ENCODE measurements around the gene NUP205.

Gene NUP205
- total RNA-seq: 102 to 106 reads per million in 2 donors

DNA sequence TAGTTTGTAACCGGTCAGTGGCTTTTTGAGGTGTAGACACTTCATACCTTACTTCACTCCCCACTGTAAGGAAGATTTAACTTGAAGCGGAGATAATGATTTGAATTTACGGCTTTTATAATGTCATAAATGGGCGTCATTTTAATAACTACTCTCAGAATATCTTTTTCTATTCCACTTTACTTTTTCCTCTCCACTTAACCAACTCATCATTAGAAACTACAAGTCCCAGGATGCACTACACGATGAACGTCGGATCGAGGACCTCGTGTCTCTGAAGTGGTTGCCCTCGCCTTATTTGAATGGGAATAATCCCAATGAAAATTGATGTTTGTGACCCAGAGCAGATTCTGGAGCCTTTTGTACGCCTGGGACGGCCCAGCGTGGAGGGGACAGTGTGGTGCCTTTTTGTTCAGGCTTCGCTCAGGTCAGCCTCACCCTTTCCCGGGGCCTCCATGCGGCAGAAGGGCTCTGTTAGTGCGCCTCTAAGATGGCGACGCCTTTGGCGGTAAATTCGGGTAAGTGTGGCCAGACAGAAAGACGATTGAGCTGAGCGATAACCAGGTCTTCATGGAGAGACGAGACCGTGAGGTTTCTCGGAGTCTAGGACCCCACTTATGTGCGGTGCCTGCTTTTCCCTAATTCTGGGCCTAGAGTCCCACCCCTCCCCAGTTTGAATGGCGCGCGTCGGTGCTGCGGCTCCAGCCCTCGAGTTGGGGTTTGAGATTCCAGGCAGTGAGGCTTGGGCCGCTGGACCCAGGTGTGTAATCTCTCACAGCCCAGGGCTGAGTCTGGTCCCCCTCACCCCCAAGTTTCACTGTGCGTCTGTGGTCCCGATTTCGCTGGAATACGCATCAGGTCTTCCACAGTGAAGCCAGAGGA is at the start of gene NUP205:
Gene NUP205, plus strand, starts transcription at position 463 of the 882 bp plus-strand sequence. Its CDS starts 28 bp downstream, at position 491.
- peak; percentile 38 to 89 (median 63) for DNase-seq

GRCh38 chr7:135508883-135509588 is 48.7 kb upstream of the NUP205 start:
- DNase-seq: peak in 3 of 5 experiments; percentile 6 to 68 (median 21)

DNA sequence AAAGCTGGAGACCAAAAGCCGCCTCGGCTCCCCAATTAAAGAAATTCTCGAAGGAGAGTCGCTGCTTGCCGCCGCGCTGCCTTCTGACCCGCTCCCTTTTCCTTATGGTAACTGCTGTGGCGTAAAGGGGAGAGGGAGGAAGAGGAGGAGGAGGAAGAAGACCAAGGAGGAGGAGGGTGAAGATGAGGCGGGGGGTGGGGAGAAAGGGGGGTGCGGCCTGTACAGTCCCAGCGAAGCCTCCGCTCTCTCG is 48.2 kb upstream of the NUP205 start:
- no peak for DNase-seq

DNA sequence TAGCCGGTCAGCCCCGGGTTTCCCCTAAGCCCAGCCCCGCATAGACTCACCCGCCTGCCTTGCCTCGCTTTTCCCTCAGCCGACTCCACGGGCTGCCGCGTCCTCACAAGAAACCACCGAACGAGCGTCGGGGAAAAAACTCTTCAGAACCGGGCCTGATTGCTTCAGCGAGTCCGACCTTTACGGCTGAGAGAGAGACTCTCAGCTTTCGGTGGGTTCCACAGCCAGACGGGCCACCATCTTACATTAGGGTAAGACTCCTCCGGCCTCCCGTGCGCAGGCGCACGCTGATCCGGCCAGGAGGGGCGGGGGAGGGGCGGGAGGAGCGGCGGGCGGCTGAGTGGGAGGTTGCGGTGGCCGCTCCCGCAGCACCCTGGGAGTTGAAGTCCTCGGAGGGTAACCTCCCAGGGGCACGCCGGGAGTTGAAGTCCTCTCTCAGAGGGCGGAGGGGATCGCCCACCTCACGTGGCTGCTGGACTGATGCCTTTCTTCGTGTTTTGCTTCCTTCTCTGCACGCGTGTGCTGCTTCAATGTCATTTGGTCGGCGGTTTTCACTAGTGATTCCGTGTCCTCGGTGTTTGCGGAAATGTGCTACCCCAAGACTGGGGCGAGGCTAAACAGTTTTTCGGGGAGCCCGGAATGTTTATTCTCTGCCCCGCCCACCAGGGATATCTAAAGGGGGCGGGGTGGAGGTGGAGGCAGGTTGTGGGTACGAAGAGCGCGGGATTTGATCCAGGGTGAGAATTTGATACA is 47.7 kb upstream of the NUP205 start, which contains the start of gene CNOT4:
Gene CNOT4, minus strand, starts transcription at position 264 of the 753 bp plus-strand sequence. CDS start 71,771 bp downstream, outside the sequence.
- DNase-seq: peak; percentile 91 to 98 (median 96)

DNA sequence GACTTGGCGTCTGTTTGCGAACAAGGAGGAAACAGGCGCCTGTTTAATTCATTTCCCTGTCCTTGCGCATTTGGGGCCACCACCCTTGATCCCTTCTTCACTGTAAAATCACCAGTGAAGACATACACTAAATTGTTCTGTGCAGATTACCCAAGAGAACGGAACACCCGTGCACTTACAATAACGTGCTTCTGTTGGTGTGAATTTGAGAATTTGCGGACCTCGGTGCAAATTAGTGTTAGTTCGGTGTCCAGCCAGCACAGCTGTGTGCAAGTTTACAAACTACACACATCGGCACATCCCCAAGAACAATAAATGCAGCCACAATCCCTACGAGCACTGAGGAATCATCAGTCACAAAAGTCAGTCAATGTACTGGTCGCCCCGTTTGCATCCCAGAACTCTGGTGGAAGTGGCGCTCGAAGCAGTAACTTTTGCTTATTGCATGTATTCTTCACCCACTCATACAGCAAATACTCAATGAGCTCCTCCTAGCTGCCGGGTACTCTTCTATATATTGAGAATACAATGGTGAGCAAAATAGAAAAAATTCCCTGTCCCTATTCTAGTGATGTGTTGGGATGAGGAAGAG is 47.0 kb upstream of the NUP205 start:
- DNase-seq: peak in 1 of 5 experiments; percentile 3

DNA sequence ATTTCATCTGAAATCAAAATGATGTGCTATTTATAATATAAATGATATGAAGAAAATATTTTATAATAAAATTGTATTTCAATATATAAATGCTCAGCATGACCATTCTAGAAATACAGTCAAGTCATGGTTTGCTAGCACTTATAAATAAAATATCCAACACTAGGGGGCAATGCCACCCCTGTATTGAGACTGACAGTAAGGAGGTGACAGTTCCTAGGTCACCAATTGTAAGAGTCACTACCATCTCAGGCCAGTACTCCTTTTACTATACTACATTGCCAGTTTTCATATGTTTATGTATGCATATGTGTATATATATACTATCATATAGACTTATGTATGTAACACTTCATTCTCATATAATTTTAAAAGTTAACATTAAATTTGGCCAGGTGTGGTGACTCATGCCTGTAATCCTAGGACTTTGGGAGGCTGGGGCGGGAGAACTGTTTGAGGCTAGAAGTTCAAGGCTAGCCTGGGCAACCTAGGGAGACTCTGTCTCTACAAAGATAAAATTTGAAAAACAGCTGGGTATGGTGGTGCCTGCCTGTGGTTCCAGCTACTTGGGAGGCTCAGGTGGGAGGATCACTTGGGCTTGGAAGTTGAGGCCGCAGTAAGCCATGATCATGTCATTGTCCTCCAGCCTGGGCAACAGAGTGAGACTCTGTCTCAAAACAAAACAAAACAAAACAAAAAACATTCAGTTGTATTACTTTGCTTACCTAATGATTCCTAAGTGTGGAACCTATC is 45.4 kb upstream of the NUP205 start:
- peak in 2 of 5 experiments; percentile 36 to 80 for DNase-seq

GRCh38 chr7:135514856-135515255 is 42.9 kb upstream of the NUP205 start:
- no peak for DNase-seq

DNA sequence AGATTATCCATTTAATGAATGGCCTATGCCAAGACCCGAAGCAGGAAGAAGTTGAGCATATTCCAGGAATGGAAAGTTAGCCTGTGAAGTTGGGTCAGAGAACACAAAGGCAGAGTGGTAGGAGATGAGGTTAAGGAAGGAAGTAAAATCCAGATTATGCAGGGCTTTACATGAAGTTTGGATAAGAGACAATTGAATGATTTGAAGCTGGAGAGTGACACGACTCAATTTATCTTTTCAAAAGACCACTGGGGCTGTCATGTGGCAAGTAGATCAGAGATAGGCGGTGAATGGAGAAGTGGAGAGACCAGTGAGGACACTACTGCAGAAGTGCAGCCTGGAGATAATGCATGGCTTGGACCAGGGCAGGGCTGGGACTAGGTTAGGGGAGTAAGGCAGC is 40.7 kb upstream of the NUP205 start:
- no peak for DNase-seq

DNA sequence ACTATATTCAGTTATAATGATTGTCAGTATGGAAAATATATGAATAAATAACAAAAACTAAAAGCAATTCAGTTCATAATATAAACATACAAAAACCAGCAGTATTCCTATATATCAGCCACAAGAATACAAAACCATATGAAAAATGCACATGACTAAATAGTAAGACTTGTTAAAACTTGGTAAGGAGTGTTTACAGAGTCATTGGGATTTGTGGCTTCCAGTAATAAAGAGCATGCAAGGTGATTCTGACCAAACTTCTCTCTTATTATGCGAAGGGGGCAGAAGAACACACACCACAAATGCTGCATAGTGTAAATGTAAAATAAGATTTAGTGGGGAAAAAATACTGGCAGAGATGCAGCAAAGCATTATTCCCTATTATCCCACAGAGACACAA is 39.0 kb upstream of the NUP205 start:
- no peak for DNase-seq

GRCh38 chr7:135519233-135519688 is 38.5 kb upstream of the NUP205 start:
- DNase-seq: no peak

DNA sequence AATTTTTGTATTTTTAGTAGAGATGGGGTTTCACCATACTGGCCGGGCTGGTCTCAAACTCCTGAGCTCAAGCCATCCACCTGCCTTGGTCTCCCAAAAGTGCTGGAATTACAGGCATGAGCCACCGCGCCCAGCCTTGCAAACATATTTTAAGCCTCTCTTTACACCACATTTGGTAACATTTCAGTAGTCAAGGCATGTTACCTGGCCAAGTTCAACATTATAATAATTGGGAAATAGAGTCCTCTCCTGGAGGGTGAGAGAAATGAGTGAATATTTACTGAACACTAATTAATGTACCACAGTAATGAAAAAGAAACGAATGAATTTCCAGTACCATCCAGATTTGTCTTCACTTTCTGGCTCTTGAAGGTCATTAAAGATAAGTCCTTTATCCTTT is 37.8 kb upstream of the NUP205 start:
- DNase-seq: no peak

- DNase-seq: no peak
These were observed 35.2 kb upstream of the NUP205 start for GRCh38 chr7:135522509-135522908.

GRCh38 chr7:135523146-135523545 is 34.6 kb upstream of the NUP205 start:
- no peak for DNase-seq

DNA sequence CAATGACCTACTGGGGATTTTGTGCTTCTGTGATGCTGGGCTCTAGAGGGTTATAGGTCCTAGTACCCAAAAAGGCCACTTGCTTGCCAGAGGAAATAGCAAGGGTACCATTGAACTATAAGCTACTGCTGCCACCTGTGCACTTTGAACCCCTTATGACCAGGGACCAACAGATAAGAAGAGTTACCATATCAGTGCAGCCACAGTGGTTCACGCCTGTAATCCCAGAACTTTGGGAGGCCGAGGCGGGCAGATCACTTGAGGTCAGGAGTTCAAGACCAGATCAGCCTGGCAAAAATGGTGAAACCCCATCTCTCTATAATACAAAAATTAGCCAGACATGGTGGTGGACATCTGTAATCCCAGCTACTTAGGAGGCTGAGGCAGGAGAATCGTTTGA is 32.3 kb upstream of the NUP205 start:
- no peak for DNase-seq

DNA sequence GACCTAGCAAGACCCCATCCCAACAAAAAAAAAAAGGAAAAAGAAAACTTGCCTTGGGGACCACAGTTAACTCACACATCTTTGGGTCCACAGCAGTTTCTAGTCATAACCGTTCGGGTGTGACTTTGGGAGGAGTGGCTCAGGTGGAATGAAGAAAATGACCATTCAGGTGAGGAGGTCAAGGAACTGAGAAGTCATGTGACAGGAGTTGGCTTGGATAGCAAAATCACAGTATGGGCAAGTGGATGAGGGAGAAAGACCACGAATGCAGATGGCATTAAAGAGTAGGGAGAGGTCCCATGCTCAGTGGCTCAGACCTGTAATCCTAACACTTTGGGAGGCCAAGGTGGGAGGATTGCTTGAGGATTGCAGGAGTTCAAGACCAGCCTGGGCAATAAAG is 30.7 kb upstream of the NUP205 start:
- no peak for DNase-seq

DNA sequence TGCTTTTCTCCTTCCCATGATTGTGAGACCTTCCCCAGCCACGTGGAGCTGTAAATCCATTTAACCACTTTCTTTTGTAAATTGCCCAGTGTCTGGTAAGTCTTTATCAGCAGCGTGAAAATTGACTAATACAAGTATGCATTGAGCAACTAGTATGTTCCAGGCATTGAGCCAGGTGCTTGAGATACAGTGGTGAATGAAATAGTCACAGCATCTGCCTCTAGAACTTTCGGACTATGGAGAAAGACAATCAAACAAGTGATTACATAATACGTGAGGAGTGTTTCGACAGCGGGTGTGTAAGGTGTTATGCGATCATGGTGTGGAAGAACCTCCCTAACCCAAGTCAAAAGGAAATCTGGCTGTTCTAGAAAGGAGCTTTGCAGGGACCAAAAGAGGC is 21.6 kb upstream of the NUP205 start:
- DNase-seq: no peak

GRCh38 chr7:135537453-135537852 is 20.3 kb upstream of the NUP205 start:
- DNase-seq: no peak

- no peak for DNase-seq
These were observed 19.8 kb upstream of the NUP205 start for GRCh38 chr7:135537905-135538304.

DNA sequence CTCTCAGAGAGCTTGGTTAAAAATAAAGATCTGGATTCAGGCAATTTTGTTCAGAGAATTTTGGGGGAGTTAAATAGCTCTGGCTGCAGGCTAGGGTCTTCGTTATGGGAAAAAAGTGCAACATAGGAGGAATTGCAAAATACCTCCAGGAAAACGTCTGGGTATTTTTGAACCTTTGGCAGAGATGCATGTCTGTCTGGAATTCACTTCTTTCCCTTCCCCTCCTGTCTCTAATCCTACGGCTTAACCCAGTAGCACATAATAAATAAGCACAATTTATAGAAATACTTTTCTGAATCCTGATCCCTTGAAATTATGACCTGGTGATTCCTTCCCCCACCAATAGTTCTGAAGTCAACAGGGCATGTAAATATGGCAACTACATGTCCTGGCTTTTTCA is 19.3 kb upstream of the NUP205 start:
- DNase-seq: no peak

DNA sequence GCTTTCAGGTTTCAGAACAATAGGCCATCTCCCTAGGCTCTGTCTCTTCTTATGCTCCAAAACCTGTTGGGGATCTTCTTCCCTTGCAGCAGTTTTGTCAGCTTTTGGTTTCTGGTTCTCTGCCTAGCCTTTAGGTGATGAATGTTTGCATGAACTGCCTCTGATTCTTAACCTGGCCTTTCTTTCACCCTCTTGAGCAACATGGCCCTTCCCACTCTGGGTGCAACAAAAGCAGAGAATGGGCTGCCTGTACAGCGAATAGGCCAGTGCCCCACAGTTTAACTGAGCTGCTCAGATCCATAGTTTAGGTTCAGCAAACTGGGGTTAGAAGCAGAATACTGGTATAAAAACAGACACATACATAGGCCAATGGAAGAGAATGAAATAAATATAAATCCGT is 18.1 kb upstream of the NUP205 start:
- DNase-seq: no peak

DNA sequence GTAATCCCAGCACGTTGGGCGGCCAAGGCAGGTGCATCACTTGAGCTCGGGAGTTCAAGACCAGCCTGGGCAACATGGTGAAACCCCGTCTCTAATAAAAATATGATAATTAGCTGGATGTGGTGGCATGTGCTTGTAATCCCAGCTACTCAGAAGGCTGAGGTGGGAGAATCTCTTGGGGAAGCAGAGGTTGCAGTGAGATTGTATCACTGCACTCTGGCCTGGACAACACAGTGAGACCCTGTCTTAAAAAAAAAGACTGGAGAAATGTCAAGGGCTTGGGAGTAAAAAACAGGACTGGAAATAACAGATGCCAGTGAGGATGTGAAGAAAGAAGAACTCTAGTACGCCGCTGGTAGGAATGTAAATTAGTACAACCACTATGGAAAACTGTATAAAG is 16.7 kb upstream of the NUP205 start:
- no peak for DNase-seq

GRCh38 chr7:135550196-135550595 is 7.5 kb upstream of the NUP205 start:
- no peak for DNase-seq

Data from T-helper 2 cell (primary cell).